RWPE2 (cell line): Measurements from ENCODE around the gene PSMA3.
A peak's percentile ranks its signal among the peaks of the same experiment; 100 is the strongest.

Source experiments
- ATAC-seq: fragments of 200-7000 bp; cut with Tn5 transposase; 3 replicates; pipeline ENCODE4 v1.9.1; 2021; ENCODE audit warnings: low read depth
- DNase-seq: peaks from one replicate; pipeline ENCODE4 v3.0.0-alpha.2; 2020; ENCODE audit warnings: low spot score
- H3K27ac ChIP-seq: fragments of 450-650 bp; 2 replicates; pipeline ENCODE4 v1.5.1; 2017; ENCODE audit warnings: mild to moderate bottlenecking; ENCODE audit not compliant: poor library complexity, severe bottlenecking
- H3K27me3 ChIP-seq: fragments of 250-450 bp; sonication (Bioruptor Pico); 2 replicates; pipeline ENCODE4 v1.5.1; 2021; ENCODE audit warnings: mild to moderate bottlenecking, moderate library complexity; ENCODE audit not compliant: insufficient read depth, poor library complexity, severe bottlenecking
- H3K36me3 ChIP-seq: fragments of 250-450 bp; sonication (Bioruptor Pico); 2 replicates; pipeline ENCODE4 v1.5.1; 2020; ENCODE audit warnings: low read depth, mild to moderate bottlenecking, moderate library complexity
- H3K4me1 ChIP-seq: fragments of 250-450 bp; sonication (Bioruptor Pico); 2 replicates; pipeline ENCODE4 v1.5.1; 2021; ENCODE audit warnings: mild to moderate bottlenecking, moderate library complexity; ENCODE audit not compliant: insufficient read depth, poor library complexity, severe bottlenecking
- H3K4me3 ChIP-seq: fragments of 250-450 bp; sonication (Bioruptor Pico); 2 replicates; pipeline ENCODE4 v1.5.1; 2021; ENCODE audit warnings: mild to moderate bottlenecking, moderate library complexity; ENCODE audit not compliant: severe bottlenecking
- H3K9me3 ChIP-seq: fragments of 250-450 bp; sonication (Bioruptor Pico); 2 replicates; pipeline ENCODE4 v1.5.1; 2021; ENCODE audit warnings: mild to moderate bottlenecking, moderate library complexity; ENCODE audit not compliant: severe bottlenecking
- TF ChIP-seq, protein P1 (sequence below): fragments of 450-650 bp; IDR thresholded peaks from one replicate; pipeline ENCODE4 v1.5.1; 2017; ENCODE audit warnings: mild to moderate bottlenecking, moderate library complexity; ENCODE audit not compliant: poor library complexity, severe bottlenecking

The PSMA3 gene

DNA sequence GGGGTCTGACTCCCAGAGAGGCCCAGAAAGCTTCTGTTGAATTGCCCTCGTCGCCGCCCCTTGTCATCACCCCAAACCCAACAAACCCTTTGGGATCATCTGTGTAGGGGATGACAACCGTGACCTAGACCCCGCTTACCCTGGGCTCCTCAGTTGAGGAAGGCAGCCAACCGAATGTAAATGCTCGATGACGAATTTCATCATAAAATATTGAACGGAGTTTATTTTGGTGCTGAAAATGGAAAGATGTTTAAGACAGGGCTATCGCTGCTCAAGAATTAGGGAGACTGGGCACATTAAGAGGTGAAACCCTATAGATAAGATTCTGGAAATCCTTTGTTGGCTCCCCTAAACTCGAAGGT lies 44.2 kb upstream of the PSMA3 start:
- TF ChIP-seq, protein P1, sequence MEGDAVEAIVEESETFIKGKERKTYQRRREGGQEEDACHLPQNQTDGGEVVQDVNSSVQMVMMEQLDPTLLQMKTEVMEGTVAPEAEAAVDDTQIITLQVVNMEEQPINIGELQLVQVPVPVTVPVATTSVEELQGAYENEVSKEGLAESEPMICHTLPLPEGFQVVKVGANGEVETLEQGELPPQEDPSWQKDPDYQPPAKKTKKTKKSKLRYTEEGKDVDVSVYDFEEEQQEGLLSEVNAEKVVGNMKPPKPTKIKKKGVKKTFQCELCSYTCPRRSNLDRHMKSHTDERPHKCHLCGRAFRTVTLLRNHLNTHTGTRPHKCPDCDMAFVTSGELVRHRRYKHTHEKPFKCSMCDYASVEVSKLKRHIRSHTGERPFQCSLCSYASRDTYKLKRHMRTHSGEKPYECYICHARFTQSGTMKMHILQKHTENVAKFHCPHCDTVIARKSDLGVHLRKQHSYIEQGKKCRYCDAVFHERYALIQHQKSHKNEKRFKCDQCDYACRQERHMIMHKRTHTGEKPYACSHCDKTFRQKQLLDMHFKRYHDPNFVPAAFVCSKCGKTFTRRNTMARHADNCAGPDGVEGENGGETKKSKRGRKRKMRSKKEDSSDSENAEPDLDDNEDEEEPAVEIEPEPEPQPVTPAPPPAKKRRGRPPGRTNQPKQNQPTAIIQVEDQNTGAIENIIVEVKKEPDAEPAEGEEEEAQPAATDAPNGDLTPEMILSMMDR, result no peak
- ATAC-seq (peak; percentile 2; the same call in 1 of the 3 replicates), DNase-seq (no peak)
- peak overlapping the region; percentile 89 for H3K4me3 ChIP-seq
- no peaks in the 10 kb centered on the region for H3K27me3 ChIP-seq
- peaks cover 9% of the 10 kb centered on the region for H3K4me1 ChIP-seq
- no peaks in the 10 kb centered on the region for H3K9me3 ChIP-seq
- peak overlapping the region; percentile 50 for H3K27ac ChIP-seq
- H3K36me3 ChIP-seq, result peaks cover 27% of the 10 kb centered on the region

DNA sequence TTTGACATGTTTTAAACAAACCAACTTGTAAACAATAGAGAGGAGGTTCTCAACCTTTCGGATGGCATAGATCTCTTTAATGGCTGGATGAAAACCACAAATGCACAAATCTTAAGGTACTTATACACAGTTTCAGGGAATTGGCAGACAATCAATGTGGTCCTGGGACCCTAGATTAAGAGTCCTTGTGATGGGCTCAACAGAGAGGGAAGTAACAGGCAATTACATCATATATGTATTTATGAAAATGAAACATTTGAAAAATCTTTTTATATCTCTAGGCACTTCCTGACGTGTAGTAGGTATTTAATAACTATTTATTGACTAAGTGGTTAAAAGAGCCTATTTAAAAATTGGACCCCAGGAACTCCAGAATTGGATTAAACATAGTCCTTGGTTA lies 43.8 kb upstream of the PSMA3 start:
- peak overlapping the region; percentile 89 for H3K4me3 ChIP-seq
- peak overlapping the region; percentile 50 for H3K27ac ChIP-seq
- peaks cover 31% of the 10 kb centered on the region for H3K36me3 ChIP-seq
- ATAC-seq (no peak), DNase-seq (no peak)
- TF ChIP-seq, protein P1, result no peak
- H3K27me3 ChIP-seq, result no peaks in the 10 kb centered on the region
- H3K9me3 ChIP-seq, result no peaks in the 10 kb centered on the region
- peaks cover 9% of the 10 kb centered on the region for H3K4me1 ChIP-seq

DNA sequence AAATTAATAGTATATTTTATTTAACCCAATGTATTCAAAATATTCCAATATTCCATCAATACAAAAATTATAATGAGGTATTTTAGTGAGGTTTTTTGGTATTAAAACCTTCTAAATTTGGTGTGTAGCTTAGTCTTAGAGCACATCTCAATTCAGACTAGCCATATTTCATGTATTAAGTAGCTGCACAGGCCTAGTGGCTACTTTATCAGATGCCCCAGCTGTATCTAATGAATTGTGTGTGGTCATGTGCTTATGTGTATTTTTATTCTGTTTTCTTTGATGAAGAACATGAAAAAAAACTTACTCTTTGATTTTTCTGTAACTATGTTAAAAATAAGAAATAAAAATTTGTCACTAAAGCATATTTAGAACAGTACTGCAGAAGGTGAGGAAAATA lies 31.5 kb upstream of the PSMA3 start:
- H3K36me3 ChIP-seq, result peaks cover 93% of the 10 kb centered on the region
- H3K4me3 ChIP-seq, result no peak overlapping the region
- no peaks in the 10 kb centered on the region for H3K9me3 ChIP-seq
- H3K27ac ChIP-seq, result no peak overlapping the region
- ATAC-seq (no peak), DNase-seq (no peak)
- H3K4me1 ChIP-seq, result no peaks in the 10 kb centered on the region
- TF ChIP-seq, protein P1, result no peak
- no peaks in the 10 kb centered on the region for H3K27me3 ChIP-seq

DNA sequence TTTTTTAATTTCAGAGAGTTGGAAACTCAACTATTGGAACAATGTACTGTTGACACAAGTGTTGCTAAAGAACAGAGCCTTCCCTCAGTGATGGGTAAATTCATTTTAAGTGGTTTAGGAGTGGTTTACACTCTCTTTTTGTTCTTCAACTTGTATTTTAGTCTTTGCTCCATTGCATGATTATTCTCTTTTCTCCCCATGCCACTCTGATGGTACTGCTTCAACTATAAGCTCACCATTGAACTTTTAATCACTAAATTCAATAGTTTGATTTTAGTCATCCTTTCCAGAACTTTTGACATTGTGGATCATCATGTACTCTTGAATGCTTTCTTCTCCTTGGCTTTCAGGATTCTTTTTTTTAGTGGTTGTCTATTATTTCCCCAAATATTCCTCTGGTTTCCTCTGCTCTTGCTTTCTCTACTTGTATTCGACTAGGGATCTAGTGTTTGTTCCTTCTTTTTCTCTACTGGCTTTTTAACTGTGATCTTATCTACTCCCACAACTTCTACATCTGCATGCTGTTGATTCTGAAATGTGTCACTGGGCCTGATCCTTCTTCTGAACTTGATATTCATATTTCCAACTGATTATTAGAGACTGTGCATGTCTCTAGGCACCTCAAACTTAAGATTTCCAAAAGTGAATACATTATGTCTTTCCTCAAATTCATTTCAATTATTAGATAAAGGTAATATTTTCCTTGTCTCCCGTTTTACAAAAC lies 29.3 kb upstream of the PSMA3 start:
- H3K27ac ChIP-seq, result no peak overlapping the region
- H3K27me3 ChIP-seq, result no peaks in the 10 kb centered on the region
- H3K4me1 ChIP-seq, result no peaks in the 10 kb centered on the region
- TF ChIP-seq, protein P1, result no peak
- peaks cover 93% of the 10 kb centered on the region for H3K36me3 ChIP-seq
- no peak for ATAC-seq
- no peak for DNase-seq
- H3K9me3 ChIP-seq, result no peaks in the 10 kb centered on the region
- H3K4me3 ChIP-seq, result no peak overlapping the region

DNA sequence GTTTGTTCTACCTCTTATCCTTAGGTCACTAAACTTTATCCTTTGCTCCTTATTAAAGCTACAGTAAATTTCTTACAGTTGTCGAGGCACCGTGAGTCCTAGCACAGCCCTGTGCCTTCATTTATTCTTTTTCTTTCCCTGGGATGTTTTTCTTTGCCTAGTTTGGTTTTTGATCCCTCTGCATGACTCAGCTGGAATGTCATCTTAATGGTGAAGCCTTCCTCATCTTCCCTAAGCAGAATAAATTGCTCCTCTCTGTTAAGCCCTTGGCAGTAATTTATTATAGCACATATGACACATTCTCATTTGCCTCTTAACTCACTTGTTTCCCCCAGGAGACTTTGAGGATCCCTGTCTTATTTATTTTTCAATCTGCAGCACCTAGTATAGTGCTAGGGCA lies 28.1 kb upstream of the PSMA3 start:
- DNase-seq (no peak), ATAC-seq (no peak)
- Histone ChIP-seq H3K36me3 (peaks cover 88% of the 10 kb centered on the region), H3K27me3 (no peaks in the 10 kb centered on the region), H3K27ac (no peak overlapping the region), H3K4me3 (no peak overlapping the region), H3K4me1 (no peaks in the 10 kb centered on the region), H3K9me3 (no peaks in the 10 kb centered on the region)
- TF ChIP-seq, protein P1, result no peak
